Heart right ventricle (tissue), 16 donors: ENCODE measurements around the gene CTTNBP2. TPM values are rescaled to one million over a fixed set of nuclear protein-coding genes. Genes with fewer than 3 reads are reported as not detected.

Experiments used
- ATAC-seq, 8 donors: fragments of 200-7000 bp; cut with Tn5 transposase; one replicate each; pipeline ENCODE4 v1.9.1; 2020; ENCODE audit warnings: mild to moderate bottlenecking in 8 of 8, moderate library complexity in 8 of 8, moderate number of reproducible peaks in 1 of 8
- DNase-seq, 2 donors: peaks; one replicate each; pipeline ENCODE4 v3.0.0-alpha.2; 2020
- H3K27ac ChIP-seq, 10 donors: fragments of 200-600 bp; sonication (generic) in 2 of 10; one replicate each; pipeline versions ENCODE4 v1.5.0 to v1.8.0; 2020 to 2022; ENCODE audit warnings: mild to moderate bottlenecking in 3 of 10
- H3K27me3 ChIP-seq, 7 donors: fragments of 200-600 bp; one replicate each; pipeline ENCODE4 v1.8.0; 2021 to 2022; ENCODE audit warnings: mild to moderate bottlenecking in 2 of 7
- H3K36me3 ChIP-seq, 9 donors: fragments of 200-600 bp; sonication (generic) in 1 of 9; one replicate each; pipeline versions ENCODE4 v1.5.0 to v1.8.0; 2020 to 2022; ENCODE audit warnings: mild to moderate bottlenecking in 2 of 9
- H3K4me1 ChIP-seq, 9 donors: fragments of 200-600 bp; sonication (generic) in 1 of 9; one replicate each; pipeline versions ENCODE4 v1.5.0 to v1.8.0; 2020 to 2022; ENCODE audit warnings: mild to moderate bottlenecking in 4 of 9
- H3K4me3 ChIP-seq, 10 donors: fragments of 200-600 bp; sonication (generic) in 2 of 10; one replicate each; pipeline versions ENCODE4 v1.5.0 to v1.8.0; 2020 to 2022; ENCODE audit warnings: mild to moderate bottlenecking in 7 of 10, moderate library complexity in 2 of 10
- H3K9me3 ChIP-seq, 11 donors: fragments of 200-600 bp in 10 of 11; sonication (generic) in 2 of 11; one replicate each; pipeline versions ENCODE4 v1.5.0 to v1.8.0; 2013 to 2022; ENCODE audit warnings: mild to moderate bottlenecking in 2 of 11, control low read depth in 1 of 11, moderate library complexity in 1 of 11
- CTCF ChIP-seq, 9 donors: fragments of 200-600 bp; sonication (generic) in 2 of 9; IDR thresholded peaks; one replicate each; pipeline versions ENCODE4 v1.5.0 to v1.8.0; 2021 to 2022; ENCODE audit warnings: antibody characterized with exemption in 9 of 9, mild to moderate bottlenecking in 5 of 9, moderate library complexity in 1 of 9
- WGBS, 2 donors: extraction: QIAGEN DNeasy Blood & Tissue Kit; methylation state at CpG; one replicate each; pipeline ENCODE4 v1.1.7; 2013; ENCODE audit warnings: inconsistent platforms in 1 of 2; 5-methylcytosine and 5-hydroxymethylcytosine counted together
- intact Hi-C, 10 donors: fragments of 100-400 bp; cut with DNase I; formaldehyde crosslinking; loops; one replicate each; pipeline versions ENCODE4 v1.11.1 to v1.14.2; 2022
- polyA plus RNA-seq, 2 donors: library from polyadenylated mRNA; stranded (reverse); fragments of 200-250 nt; gene quantifications; one replicate each; pipeline ENCODE4 v1.2.3, GENCODE V29; 2013
- total RNA-seq, 10 donors: library from RNA; stranded (reverse); fragmentation: NEBNext Ultra II Directional in 3 of 10; extraction: Animal tissue kit (Norgen Biotek cat#: 25700) in 3 of 10; gene quantifications; one replicate each; pipeline versions ENCODE4 v1.2.1 to v1.2.4, GENCODE V29; 2021 to 2023
- donor health status: Arrhythmogenic right ventricular cardiomyopathy.
- donor health status: ischemic (EF 13 %, LVEDD 7.1; RV severe dilation, severe dysfunction).
- donor health status: healthy with polysubstance abuse.
- donor health status: DM: no; HTN: yes; CAD: no.
- donor health status: DM: no; HTN: no; CAD: no.
- donor health status: ischemic (EF 25% LVEDD 6.9; RV normal size, moderate dysfunction).
- donor health status: ischemic (EF 25% LVEDD 5.7; RV mildly dilated, moderate dysfunction).
- donor health status: healthy.
- donor health status: DM: yes; HTN: yes; CAD: no.
- donor health status: Ischemic cardiomyopathy.
- donor health status: ischemic (EF 35%, LVEDD 5.7; RV mildly dilated, moderate dysfunction).
- donor health status: nonischemic (EF 11% LVEDD 7.7; RV severe dilation, severe dysfunction).
- donor health status: DM: yes; HTN: yes; CAD: no.
- donor health status: PGD.
- donor health status: ischemic (EF 29% LVEDD 5.4; RV normal size, mild dysfunction).
- donor health status: nonischemic (EF 23%, LVEDD 6.1; RV moderate dilation, normal function).

The CTTNBP2 gene
- total and polyA plus RNA-seq, 12 donors: 0.41 to 2.0 (median 0.97) TPM

- 61 to 69% methylated on average over 6 of the region's 6 CpGs for WGBS, 2 donors
- Histone ChIP-seq H3K27ac (no peak overlapping the region), H3K4me1 (peaks cover 0 to 53% (median 18%) of the 10 kb centered on the region in 9 donors), H3K4me3 (no peak overlapping the region), H3K27me3 (peaks cover 0 to 52% (median 15%) of the 10 kb centered on the region in 7 donors), H3K36me3 (no peaks in the 10 kb centered on the region), H3K9me3 (no peaks in the 10 kb centered on the region)
- intact Hi-C loops: loop anchor here in 4 of 10 donors (5.0 to 10.0 kb wide), 2 partner anchors 116 to 118 kb away; no protein-coding TSS in a partner anchor
- no peak for DNase-seq
- no peak for ATAC-seq
- no peak for TF ChIP-seq CTCF (IDR thresholded peaks at IDR 0.05)
Measured at GRCh38 chr7:117870448-117871130, 2.7 kb downstream of the CTTNBP2 start.

- intact Hi-C loops: no loop called here
- Histone ChIP-seq H3K9me3 (no peaks in the 10 kb centered on the region), H3K4me1 (peaks cover 0 to 53% (median 16%) of the 10 kb centered on the region in 9 donors), H3K27me3 (peaks cover 0 to 41% (median 6%) of the 10 kb centered on the region in 7 donors), H3K27ac (no peak overlapping the region), H3K4me3 (no peak overlapping the region), H3K36me3 (no peaks in the 10 kb centered on the region)
- WGBS, 2 donors: 74 to 79% methylated on average over 2 of the region's 2 CpGs
- ATAC-seq: no peak
- no peak for DNase-seq
- no peak for TF ChIP-seq CTCF (IDR thresholded peaks at IDR 0.05)
Measured at GRCh38 chr7:117869374-117869773, 3.9 kb downstream of the CTTNBP2 start.

- no peak for ATAC-seq
- Histone ChIP-seq H3K36me3 (peaks cover 0 to 18% (median 0%) of the 10 kb centered on the region in 9 donors), H3K4me1 (peaks cover 0 to 24% (median 8%) of the 10 kb centered on the region in 9 donors), H3K9me3 (no peaks in the 10 kb centered on the region), H3K27me3 (peaks cover 0 to 3% (median 0%) of the 10 kb centered on the region in 7 donors), H3K4me3 (no peak overlapping the region), H3K27ac (no peak overlapping the region)
- TF ChIP-seq CTCF (IDR thresholded peaks at IDR 0.05): no peak
- 57 to 63% methylated on average over 2 of the region's 2 CpGs for WGBS, 2 donors
- no peak for DNase-seq
- intact Hi-C loops: no loop called here
Measured at GRCh38 chr7:117863618-117864017, 9.6 kb downstream of the CTTNBP2 start.

GRCh38 chr7:117862378-117862777 lies 10.9 kb downstream of the CTTNBP2 start:
- 54 to 59% methylated on average over 3 of the region's 3 CpGs for WGBS, 2 donors
- ATAC-seq: no peak
- no peak overlapping the region for H3K4me3 ChIP-seq
- no peak overlapping the region for H3K27ac ChIP-seq
- H3K4me1 ChIP-seq: peaks cover 0 to 12% (median 8%) of the 10 kb centered on the region in 9 donors
- no peak for DNase-seq
- H3K27me3 ChIP-seq: peaks cover 0 to 3% (median 0%) of the 10 kb centered on the region in 7 donors
- no peak for TF ChIP-seq CTCF (IDR thresholded peaks at IDR 0.05)
- intact Hi-C loops: no loop called here
- H3K9me3 ChIP-seq: no peaks in the 10 kb centered on the region
- H3K36me3 ChIP-seq: peaks cover 0 to 18% (median 0%) of the 10 kb centered on the region in 9 donors
